ENCODE results near the gene GPRIN3. TPM values are rescaled to one million over a fixed set of nuclear protein-coding genes. Genes with fewer than 3 reads are reported as not detected.

The GPRIN3 gene
- total RNA-seq, 1 experiment from 2014 or later = not detected

DNA sequence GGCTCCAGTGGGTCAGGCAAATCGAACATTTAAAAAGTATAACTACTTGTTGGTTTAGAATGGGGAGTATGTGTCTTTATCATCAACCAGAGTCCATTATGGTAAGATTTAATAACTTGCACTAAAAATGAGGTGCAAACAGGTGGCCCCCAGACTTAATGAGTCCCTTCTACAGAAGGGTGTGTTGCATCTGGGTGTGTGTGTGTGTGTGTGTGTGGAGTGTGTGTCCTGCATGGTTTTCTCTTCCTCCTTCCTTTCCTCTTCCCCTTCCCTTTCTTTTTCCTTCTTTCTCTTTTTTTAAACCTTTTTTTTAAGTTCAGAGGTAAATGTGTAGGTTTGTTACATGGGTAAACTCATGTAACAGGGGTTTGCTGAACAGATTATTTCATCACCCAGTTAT, 53.7 kb downstream of the GPRIN3 start:
- Histone ChIP-seq H3K36me3 (ENCODE audit: insufficient read depth, low read length, poor library complexity, severe bottlenecking) (no peaks in the 10 kb centered on the region), H3K4me3 (ENCODE audit: low read depth, low read length, poor library complexity, severe bottlenecking) (no peak overlapping the region), H3K4me1 (ENCODE audit: insufficient read depth, low read length, poor library complexity, severe bottlenecking) (no peaks in the 10 kb centered on the region), H3K27me3 (replicated peaks; ENCODE audit: insufficient read depth, low read depth, low read length, poor library complexity) (no peaks in the 10 kb centered on the region), H3K27ac (ENCODE audit: low read depth, low read length, poor library complexity, severe bottlenecking) (no peak overlapping the region), H3K9me3 (ENCODE audit: low read depth, low read length, poor library complexity, severe bottlenecking) (no peaks in the 10 kb centered on the region)
- DNase-seq (ENCODE audit: low spot score) = no peak
- BruUV-seq (replicated peaks) = no TSS peak
- CTCF ChIA-PET = no interaction called here
- TF ChIP-seq EZH2 (IDR thresholded peaks at IDR 0.05; ENCODE audit: borderline replicate concordance, low read depth, low read length, poor library complexity, severe bottlenecking) = no peak
- TF ChIP-seq, protein P1, sequence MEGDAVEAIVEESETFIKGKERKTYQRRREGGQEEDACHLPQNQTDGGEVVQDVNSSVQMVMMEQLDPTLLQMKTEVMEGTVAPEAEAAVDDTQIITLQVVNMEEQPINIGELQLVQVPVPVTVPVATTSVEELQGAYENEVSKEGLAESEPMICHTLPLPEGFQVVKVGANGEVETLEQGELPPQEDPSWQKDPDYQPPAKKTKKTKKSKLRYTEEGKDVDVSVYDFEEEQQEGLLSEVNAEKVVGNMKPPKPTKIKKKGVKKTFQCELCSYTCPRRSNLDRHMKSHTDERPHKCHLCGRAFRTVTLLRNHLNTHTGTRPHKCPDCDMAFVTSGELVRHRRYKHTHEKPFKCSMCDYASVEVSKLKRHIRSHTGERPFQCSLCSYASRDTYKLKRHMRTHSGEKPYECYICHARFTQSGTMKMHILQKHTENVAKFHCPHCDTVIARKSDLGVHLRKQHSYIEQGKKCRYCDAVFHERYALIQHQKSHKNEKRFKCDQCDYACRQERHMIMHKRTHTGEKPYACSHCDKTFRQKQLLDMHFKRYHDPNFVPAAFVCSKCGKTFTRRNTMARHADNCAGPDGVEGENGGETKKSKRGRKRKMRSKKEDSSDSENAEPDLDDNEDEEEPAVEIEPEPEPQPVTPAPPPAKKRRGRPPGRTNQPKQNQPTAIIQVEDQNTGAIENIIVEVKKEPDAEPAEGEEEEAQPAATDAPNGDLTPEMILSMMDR (conservative IDR thresholded peaks at IDR 0.05; ENCODE audit: low read depth, low read length) = no peak
- intact Hi-C loops (cut with micrococcal nuclease; ENCODE audit: unreplicated experiment) = loop anchor here (10.0 kb wide), 1 partner anchor 181 kb away; no protein-coding TSS in a partner anchor
- POLR2A ChIA-PET (ENCODE audit: low non-redundant PET) = no interaction called here

DNA sequence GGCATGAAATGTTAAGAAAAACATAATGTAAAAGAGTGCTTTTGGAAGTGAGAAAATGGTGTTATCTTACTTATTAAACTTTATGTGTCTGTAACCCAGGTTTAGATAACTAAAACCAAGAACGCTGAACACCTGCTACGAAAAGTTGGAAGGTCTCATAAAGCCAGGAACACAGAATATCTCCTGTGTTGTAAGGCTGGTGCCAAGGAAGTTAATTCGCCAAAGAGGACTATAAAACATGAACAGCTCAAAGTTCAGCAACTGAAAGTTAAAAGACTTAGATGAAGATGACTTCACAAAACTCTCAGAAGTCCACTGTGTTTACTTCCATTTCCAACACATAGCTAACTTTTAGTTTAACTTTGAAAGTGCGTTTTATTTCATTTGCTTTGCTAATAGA, 54.3 kb downstream of the GPRIN3 start:
- Histone ChIP-seq H3K9me3 (ENCODE audit: low read depth, low read length, poor library complexity, severe bottlenecking) (no peaks in the 10 kb centered on the region), H3K27me3 (replicated peaks; ENCODE audit: insufficient read depth, low read depth, low read length, poor library complexity) (no peaks in the 10 kb centered on the region), H3K4me1 (ENCODE audit: insufficient read depth, low read length, poor library complexity, severe bottlenecking) (no peaks in the 10 kb centered on the region), H3K4me3 (ENCODE audit: low read depth, low read length, poor library complexity, severe bottlenecking) (no peak overlapping the region), H3K36me3 (ENCODE audit: insufficient read depth, low read length, poor library complexity, severe bottlenecking) (no peaks in the 10 kb centered on the region), H3K27ac (ENCODE audit: low read depth, low read length, poor library complexity, severe bottlenecking) (no peak overlapping the region)
- no TSS peak for BruUV-seq (replicated peaks)
- intact Hi-C loops (cut with micrococcal nuclease; ENCODE audit: unreplicated experiment) = loop anchor here (10.0 kb wide), 1 partner anchor 181 kb away; no protein-coding TSS in a partner anchor
- no peak for DNase-seq (ENCODE audit: low spot score)
- TF ChIP-seq, protein P1 (conservative IDR thresholded peaks at IDR 0.05; ENCODE audit: low read depth, low read length) = no peak
- TF ChIP-seq EZH2 (IDR thresholded peaks at IDR 0.05; ENCODE audit: borderline replicate concordance, low read depth, low read length, poor library complexity, severe bottlenecking) = no peak
- ChIA-PET POLR2A (ENCODE audit: low non-redundant PET) (no interaction called here), CTCF (no interaction called here)

DNA sequence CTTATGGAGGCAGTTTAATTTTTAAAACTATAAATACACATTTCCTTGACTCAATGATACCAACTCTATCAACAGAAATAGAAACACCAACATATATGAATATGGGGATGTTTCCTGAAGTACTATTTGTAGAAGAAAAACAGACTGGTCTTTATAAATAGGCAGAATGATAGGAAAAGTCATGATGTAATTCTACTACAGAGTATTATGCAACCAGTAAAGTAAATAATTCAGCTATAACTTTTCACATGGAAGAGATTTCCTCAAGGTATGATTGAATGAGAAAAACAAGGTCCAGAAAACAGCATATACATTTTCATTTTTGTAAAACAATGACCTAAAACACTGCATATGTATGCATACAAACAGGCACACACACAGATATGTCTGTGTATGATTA, 56.2 kb downstream of the GPRIN3 start:
- POLR2A ChIA-PET (ENCODE audit: low non-redundant PET) = no interaction called here
- no peaks in the 10 kb centered on the region for H3K9me3 ChIP-seq (ENCODE audit: low read depth, low read length, poor library complexity, severe bottlenecking)
- no peaks in the 10 kb centered on the region for H3K27me3 ChIP-seq (replicated peaks; ENCODE audit: insufficient read depth, low read depth, low read length, poor library complexity)
- no peak for DNase-seq (ENCODE audit: low spot score)
- intact Hi-C loops (cut with micrococcal nuclease; ENCODE audit: unreplicated experiment) = loop anchor here (10.0 kb wide), 1 partner anchor 183 kb away; no protein-coding TSS in a partner anchor
- CTCF ChIA-PET = no interaction called here
- H3K4me3 ChIP-seq (ENCODE audit: low read depth, low read length, poor library complexity, severe bottlenecking) = no peak overlapping the region
- TF ChIP-seq EZH2 (IDR thresholded peaks at IDR 0.05; ENCODE audit: borderline replicate concordance, low read depth, low read length, poor library complexity, severe bottlenecking) = no peak
- TF ChIP-seq, protein P1 (conservative IDR thresholded peaks at IDR 0.05; ENCODE audit: low read depth, low read length) = no peak
- no peaks in the 10 kb centered on the region for H3K4me1 ChIP-seq (ENCODE audit: insufficient read depth, low read length, poor library complexity, severe bottlenecking)
- no peak overlapping the region for H3K27ac ChIP-seq (ENCODE audit: low read depth, low read length, poor library complexity, severe bottlenecking)
- BruUV-seq (replicated peaks) = no TSS peak
- no peaks in the 10 kb centered on the region for H3K36me3 ChIP-seq (ENCODE audit: insufficient read depth, low read length, poor library complexity, severe bottlenecking)

All from A673 (cell line).